Cardiac muscle cell (in vitro differentiated cells and primary cell): Measurements from ENCODE around the gene PPDPF. TPM values are rescaled to one million over a fixed set of nuclear protein-coding genes. Genes with fewer than 3 reads are reported as not detected.
"Not testable (repeated sequence)": the region's sequence is repeated elsewhere in the genome, so short reads cannot be mapped to it uniquely, and the experiment has no call there.

Experiments used
- DNase-seq, 2 donors: peaks; one replicate each; pipeline versions ENCODE4 v3.0.0 to v3.0.0-alpha.2; 2010 to 2017; ENCODE audit warnings: low read depth in 1 of 2, low spot score in 1 of 2
- H3K27ac ChIP-seq: fragments of 200-600 bp; sonication (generic); 2 replicates; pipeline ENCODE4 v1.5.1; 2016
- H3K27me3 ChIP-seq: fragments of 200-600 bp; sonication (generic); 2 replicates; pipeline ENCODE4 v1.6.0; 2016; ENCODE audit warnings: control low read depth
- H3K36me3 ChIP-seq: fragments of 200-600 bp; sonication (generic); 2 replicates; pipeline ENCODE4 v1.5.1; 2016; ENCODE audit warnings: control low read depth
- H3K4me1 ChIP-seq: fragments of 200-600 bp; sonication (generic); 2 replicates; pipeline ENCODE4 v1.8.1; 2017; ENCODE audit warnings: low read depth, mild to moderate bottlenecking, mixed run types
- H3K4me3 ChIP-seq: fragments of 200-600 bp; sonication (generic); 2 replicates; pipeline ENCODE4 v1.5.1; 2016; ENCODE audit warnings: mild to moderate bottlenecking
- H3K9me3 ChIP-seq: fragments of 200-600 bp; sonication (generic); 2 replicates; pipeline ENCODE4 v1.5.1; 2017; ENCODE audit warnings: low read depth, mild to moderate bottlenecking, control low read depth
- CTCF ChIP-seq: IDR thresholded peaks from 2 replicates; pipeline ENCODE4 v1.5.1; 2012; ENCODE audit warnings: low read depth, mild to moderate bottlenecking, low read length
- polyA plus RNA-seq: library from polyadenylated mRNA; unstranded; fragments of >200 nt; fragmentation: Nextera tagmentation; extraction: Ambion mirVana; gene quantifications from 2 replicates; pipeline ENCODE4 v1.2.1, GENCODE V29; 2016
- total RNA-seq: library from RNA; depleted of rRNA; stranded (reverse); fragments of >200 nt; gene quantifications from 2 replicates; pipeline ENCODE4 v1.2.3, GENCODE V29; 2016

PPDPF gene
- total and polyA plus RNA-seq, 2 experiments from 2014 or later: 265 to 368 TPM

- H3K27ac ChIP-seq: no peak overlapping the region
- no peak for TF ChIP-seq CTCF
- no peaks in the 10 kb centered on the region for H3K27me3 ChIP-seq
- H3K4me1 ChIP-seq: no peaks in the 10 kb centered on the region
- H3K9me3 ChIP-seq: no peaks in the 10 kb centered on the region
- DNase-seq: no peak
- H3K36me3 ChIP-seq: no peaks in the 10 kb centered on the region
- no peak overlapping the region for H3K4me3 ChIP-seq
These were observed 36.9 kb downstream of the PPDPF start for GRCh38 chr20:63557481-63557891.

GRCh38 chr20:63558804-63559484, 38.4 kb downstream of the PPDPF start:
- no peaks in the 10 kb centered on the region for H3K27me3 ChIP-seq
- DNase-seq: no peak
- H3K4me3 ChIP-seq: no peak overlapping the region
- H3K9me3 ChIP-seq: no peaks in the 10 kb centered on the region
- no peaks in the 10 kb centered on the region for H3K36me3 ChIP-seq
- TF ChIP-seq CTCF: no peak
- no peak overlapping the region for H3K27ac ChIP-seq
- no peaks in the 10 kb centered on the region for H3K4me1 ChIP-seq

- not testable (repeated sequence) for H3K4me1 ChIP-seq, H3K27ac ChIP-seq, H3K36me3 ChIP-seq, H3K4me3 ChIP-seq, H3K9me3 ChIP-seq, H3K27me3 ChIP-seq, DNase-seq
These were observed 39.1 kb downstream of the PPDPF start for GRCh38 chr20:63559485-63560332.

- no peak overlapping the region for H3K27ac ChIP-seq
- H3K4me3 ChIP-seq: no peak overlapping the region
- TF ChIP-seq CTCF: no peak
- no peaks in the 10 kb centered on the region for H3K4me1 ChIP-seq
- no peaks in the 10 kb centered on the region for H3K9me3 ChIP-seq
- no peaks in the 10 kb centered on the region for H3K36me3 ChIP-seq
- DNase-seq: no peak
- H3K27me3 ChIP-seq: no peaks in the 10 kb centered on the region
These were observed 39.8 kb downstream of the PPDPF start for GRCh38 chr20:63560333-63560805.

GRCh38 chr20:63560856-63561609, 40.5 kb downstream of the PPDPF start:
- Histone ChIP-seq H3K27me3 (no peaks in the 10 kb centered on the region), H3K27ac (no peak overlapping the region), H3K36me3 (no peaks in the 10 kb centered on the region), H3K9me3 (no peaks in the 10 kb centered on the region), H3K4me3 (no peak overlapping the region), H3K4me1 (no peaks in the 10 kb centered on the region)
- no peak for TF ChIP-seq CTCF
- DNase-seq: no peak
